Esophagus muscularis mucosa (tissue), 4 donors: ENCODE measurements around the gene MYH14. TPM values are rescaled to one million over a fixed set of nuclear protein-coding genes. Genes with fewer than 3 reads are reported as not detected.
"Not testable (repeated sequence)": the region's sequence is repeated elsewhere in the genome, so short reads cannot be mapped to it uniquely, and the experiment has no call there.

Source experiments
- DNase-seq: peaks from one replicate; pipeline ENCODE4 v3.0.0-alpha.2; 2017; ENCODE audit errors: extremely low spot score
- H3K27ac ChIP-seq, 4 donors: fragments of 200-600 bp; sonication (generic); replicated peaks in 1 of 4; 1 replicate in 3 of 4; 2 replicates in 1 of 4; pipeline ENCODE4 v1.5.1; 2016 to 2019; ENCODE audit warnings: mild to moderate bottlenecking in 1 of 4
- H3K27me3 ChIP-seq, 4 donors: fragments of 200-600 bp; sonication (generic); one replicate each; pipeline versions ENCODE4 v1.5.1 to v1.6.0; 2016 to 2019
- H3K36me3 ChIP-seq, 4 donors: fragments of 200-600 bp; sonication (generic); one replicate each; pipeline ENCODE4 v1.5.1; 2016 to 2019
- H3K4me1 ChIP-seq, 4 donors: fragments of 200-600 bp; sonication (generic); one replicate each; pipeline ENCODE4 v1.5.1; 2016 to 2019
- H3K4me3 ChIP-seq, 4 donors: fragments of 200-600 bp; sonication (generic); 1 replicate in 2 of 4; 2 replicates in 2 of 4; pipeline ENCODE4 v1.5.1; 2016 to 2019; ENCODE audit warnings: mild to moderate bottlenecking in 4 of 4, moderate library complexity in 1 of 4
- H3K9me3 ChIP-seq, 4 donors: fragments of 200-600 bp; sonication (generic); 1 replicate in 3 of 4; 2 replicates in 1 of 4; pipeline ENCODE4 v1.5.1; 2016 to 2019
- EP300 ChIP-seq: sonication (generic); formaldehyde crosslinking; IDR thresholded peaks from one replicate; pipeline ENCODE4 v1.6.1; 2017; ENCODE audit warnings: antibody characterized with exemption
- POLR2A ChIP-seq: fragments of 450-650 bp; IDR thresholded peaks from one replicate; pipeline ENCODE4 v1.6.1; 2017; ENCODE audit warnings: antibody characterized with exemption, moderate library complexity, mild to moderate bottlenecking, low read depth
- POLR2AphosphoS5 ChIP-seq, 2 donors: sonication (generic); formaldehyde crosslinking; IDR thresholded peaks; one replicate each; pipeline ENCODE4 v1.6.1; 2017; ENCODE audit warnings: antibody characterized with exemption in 2 of 2
- WGBS: methylation state at CpG from one replicate; pipeline ENCODE4 v1.1.5; 2018; 5-methylcytosine and 5-hydroxymethylcytosine counted together
- intact Hi-C: fragments of 100-400 bp; cut with DNase I; formaldehyde crosslinking; loops from one replicate; pipeline ENCODE4 v1.15.1; 2023
- total RNA-seq, 4 donors: library from RNA; depleted of rRNA; stranded (reverse); fragments of >200 nt; gene quantifications; one replicate each; pipeline versions ENCODE4 v1.1.0 to v1.2.1, GENCODE V29; 2016
- TF ChIP-seq, protein P1 (sequence below), 3 experiments: fragments of 200-600 bp in 2 of 3; fragments of 450-650 bp in 1 of 3; sonication (generic) in 2 of 3; IDR thresholded peaks; one replicate each; pipeline ENCODE4 v1.5.1; 2017 to 2019; ENCODE audit warnings: antibody characterized with exemption in 3 of 3, mild to moderate bottlenecking in 2 of 3, moderate library complexity in 1 of 3

MYH14 gene
- total RNA-seq, 4 donors from 2014 or later = 2.5 to 10.1 (median 5.3) TPM

DNA sequence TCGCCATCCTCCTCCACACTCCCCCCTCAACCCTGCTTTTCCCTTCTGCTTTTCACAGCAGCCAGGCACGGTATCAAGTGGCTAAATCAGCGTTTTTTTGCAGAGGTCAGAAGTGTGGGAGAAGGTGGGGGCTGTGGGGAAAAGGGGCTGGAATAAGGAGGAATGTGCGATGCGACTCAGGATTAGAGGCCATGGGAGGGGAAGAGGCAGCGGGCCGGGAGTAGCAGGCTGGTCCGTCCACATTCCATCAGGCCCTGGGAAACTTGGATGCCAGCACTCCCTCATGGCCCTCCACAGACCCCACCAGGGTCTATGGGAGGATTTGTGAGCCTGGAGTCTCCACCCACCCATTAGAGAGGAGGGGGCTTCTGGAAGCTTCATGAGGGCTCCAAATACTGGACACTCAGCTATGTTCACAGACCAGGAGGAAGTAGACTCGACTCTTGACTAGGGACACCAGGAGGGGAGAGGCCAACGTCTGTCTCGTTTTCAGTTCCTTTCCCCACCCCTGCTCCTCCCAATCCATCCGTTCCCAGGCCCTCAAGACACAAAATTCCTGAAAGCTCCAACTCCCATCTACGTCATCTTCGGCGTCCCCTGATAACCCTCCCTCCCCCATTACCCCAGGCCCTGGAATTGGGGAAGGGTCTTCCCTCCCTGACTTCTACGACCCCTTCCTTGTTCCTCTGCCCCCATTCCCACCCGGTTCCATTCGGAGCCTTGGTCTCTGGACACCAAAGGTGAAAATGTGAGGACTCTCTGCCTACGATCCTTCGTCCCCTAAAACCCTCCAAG lies 129.0 kb downstream of the MYH14 start:
- no peaks in the 10 kb centered on the region for H3K9me3 ChIP-seq
- H3K27me3 ChIP-seq = peaks cover 0 to 77% (median 36%) of the 10 kb centered on the region in 4 donors
- peak overlapping the region; percentile 58 to 79 (median 72) for H3K27ac ChIP-seq
- 23% methylated on average over 20 of the region's 20 CpGs for WGBS
- peak overlapping the region; percentile 50 to 66 (median 53) for H3K4me3 ChIP-seq
- intact Hi-C loops = no loop called here
- H3K36me3 ChIP-seq = no peaks in the 10 kb centered on the region
- H3K4me1 ChIP-seq = peaks cover 23 to 65% (median 57%) of the 10 kb centered on the region in 4 donors
- DNase-seq = no peak
- TF ChIP-seq, protein P1, sequence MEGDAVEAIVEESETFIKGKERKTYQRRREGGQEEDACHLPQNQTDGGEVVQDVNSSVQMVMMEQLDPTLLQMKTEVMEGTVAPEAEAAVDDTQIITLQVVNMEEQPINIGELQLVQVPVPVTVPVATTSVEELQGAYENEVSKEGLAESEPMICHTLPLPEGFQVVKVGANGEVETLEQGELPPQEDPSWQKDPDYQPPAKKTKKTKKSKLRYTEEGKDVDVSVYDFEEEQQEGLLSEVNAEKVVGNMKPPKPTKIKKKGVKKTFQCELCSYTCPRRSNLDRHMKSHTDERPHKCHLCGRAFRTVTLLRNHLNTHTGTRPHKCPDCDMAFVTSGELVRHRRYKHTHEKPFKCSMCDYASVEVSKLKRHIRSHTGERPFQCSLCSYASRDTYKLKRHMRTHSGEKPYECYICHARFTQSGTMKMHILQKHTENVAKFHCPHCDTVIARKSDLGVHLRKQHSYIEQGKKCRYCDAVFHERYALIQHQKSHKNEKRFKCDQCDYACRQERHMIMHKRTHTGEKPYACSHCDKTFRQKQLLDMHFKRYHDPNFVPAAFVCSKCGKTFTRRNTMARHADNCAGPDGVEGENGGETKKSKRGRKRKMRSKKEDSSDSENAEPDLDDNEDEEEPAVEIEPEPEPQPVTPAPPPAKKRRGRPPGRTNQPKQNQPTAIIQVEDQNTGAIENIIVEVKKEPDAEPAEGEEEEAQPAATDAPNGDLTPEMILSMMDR (IDR thresholded peaks at IDR 0.05) = no peak
- TF ChIP-seq POLR2A = no peak
- no peak for TF ChIP-seq POLR2AphosphoS5 (IDR thresholded peaks at IDR 0.05)

DNA sequence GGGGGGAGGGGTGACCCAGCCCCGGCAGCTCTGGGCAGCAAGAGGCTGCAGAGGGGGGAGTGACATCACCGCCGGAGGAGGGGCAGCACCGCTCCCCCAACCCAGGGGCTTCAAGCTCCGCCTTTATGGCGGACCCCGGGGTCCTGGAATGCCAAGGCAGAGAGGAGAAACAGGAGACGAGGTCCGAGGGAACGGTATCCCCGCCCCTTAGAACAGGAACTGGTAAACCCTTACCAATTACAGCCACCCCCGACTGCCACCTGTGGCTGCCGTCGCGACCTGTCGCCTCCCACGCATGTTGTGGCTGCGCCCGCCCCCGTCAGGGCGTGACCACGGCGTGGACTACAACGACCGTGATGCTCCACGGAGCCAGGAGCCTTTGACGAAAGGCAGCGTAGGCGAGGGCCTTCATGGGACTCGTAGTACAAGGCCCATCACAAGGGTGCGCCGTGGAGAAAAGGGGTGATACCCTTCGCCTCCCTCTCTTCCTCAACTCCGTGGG lies 129.9 kb downstream of the MYH14 start:
- Histone ChIP-seq H3K36me3 (no peaks in the 10 kb centered on the region), H3K27me3 (peaks cover 0 to 69% (median 30%) of the 10 kb centered on the region in 4 donors), H3K4me1 (peaks cover 23 to 58% (median 54%) of the 10 kb centered on the region in 4 donors), H3K9me3 (no peaks in the 10 kb centered on the region), H3K27ac (peak overlapping the region; percentile 58 to 79 (median 72)), H3K4me3 (peak overlapping the region; percentile 50 to 66 (median 53))
- intact Hi-C loops = no loop called here
- WGBS = 0% methylated on average over 11 of the region's 34 CpGs
- TF ChIP-seq, protein P1 (IDR thresholded peaks at IDR 0.05) = no peak
- TF ChIP-seq POLR2A (no peak), EP300 (no peak), POLR2AphosphoS5 (IDR thresholded peaks at IDR 0.05) (no peak)
- DNase-seq = peak; percentile 94

DNA sequence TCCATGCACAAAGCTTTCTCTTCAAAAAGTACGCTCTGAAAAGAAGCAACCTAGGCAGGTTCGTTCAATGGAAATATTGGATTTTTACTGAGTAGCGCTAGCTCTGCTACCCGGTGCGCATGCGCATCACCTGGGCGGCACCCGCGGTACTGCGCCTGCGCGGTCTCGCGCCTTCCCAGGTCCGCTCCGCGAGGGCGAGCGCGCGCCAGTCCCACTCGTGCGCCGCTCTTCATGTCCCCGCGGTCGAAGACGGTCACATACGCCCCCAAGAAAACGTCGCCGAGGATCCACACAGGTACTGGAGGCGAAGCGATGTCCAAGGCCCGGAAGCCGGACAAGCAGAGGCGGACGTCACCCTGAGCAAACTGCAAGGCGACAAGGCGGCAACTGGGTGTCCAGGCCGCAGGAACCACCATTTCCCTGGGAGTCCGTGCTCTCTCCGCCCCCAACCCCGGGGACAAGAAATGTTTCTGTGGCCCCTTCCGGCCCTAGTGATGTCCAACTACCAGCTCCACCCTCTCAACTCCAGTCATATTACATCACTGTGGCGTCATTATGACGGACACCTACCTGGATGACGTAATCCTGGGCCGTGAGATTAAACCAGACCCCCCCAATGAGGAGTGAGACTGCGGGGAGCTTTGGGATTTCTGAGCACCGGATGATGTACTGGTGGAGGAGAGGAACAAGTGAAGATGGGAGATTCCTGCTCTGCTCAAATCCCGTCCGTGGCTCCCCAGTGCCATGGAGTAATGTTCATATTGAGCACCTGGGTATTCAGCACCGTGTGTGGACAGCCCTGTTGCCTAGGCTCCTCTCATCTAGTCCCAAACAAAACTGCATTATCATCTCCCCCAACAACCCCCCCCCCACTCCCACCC lies 130.6 kb downstream of the MYH14 start:
- Histone ChIP-seq H3K4me3 (peak overlapping the region; percentile 50 to 66 (median 53)), H3K27me3 (peaks cover 0 to 64% (median 28%) of the 10 kb centered on the region in 4 donors), H3K27ac (peak overlapping the region; percentile 58 to 79 (median 72)), H3K36me3 (no peaks in the 10 kb centered on the region), H3K4me1 (peaks cover 23 to 54% (median 50%) of the 10 kb centered on the region in 4 donors), H3K9me3 (no peaks in the 10 kb centered on the region)
- no peak for TF ChIP-seq EP300
- TF ChIP-seq POLR2AphosphoS5 (IDR thresholded peaks at IDR 0.05) = peak; percentile 70 to 94
- WGBS = 14% methylated on average over 28 of the region's 54 CpGs
- intact Hi-C loops = no loop called here
- DNase-seq = no peak

DNA sequence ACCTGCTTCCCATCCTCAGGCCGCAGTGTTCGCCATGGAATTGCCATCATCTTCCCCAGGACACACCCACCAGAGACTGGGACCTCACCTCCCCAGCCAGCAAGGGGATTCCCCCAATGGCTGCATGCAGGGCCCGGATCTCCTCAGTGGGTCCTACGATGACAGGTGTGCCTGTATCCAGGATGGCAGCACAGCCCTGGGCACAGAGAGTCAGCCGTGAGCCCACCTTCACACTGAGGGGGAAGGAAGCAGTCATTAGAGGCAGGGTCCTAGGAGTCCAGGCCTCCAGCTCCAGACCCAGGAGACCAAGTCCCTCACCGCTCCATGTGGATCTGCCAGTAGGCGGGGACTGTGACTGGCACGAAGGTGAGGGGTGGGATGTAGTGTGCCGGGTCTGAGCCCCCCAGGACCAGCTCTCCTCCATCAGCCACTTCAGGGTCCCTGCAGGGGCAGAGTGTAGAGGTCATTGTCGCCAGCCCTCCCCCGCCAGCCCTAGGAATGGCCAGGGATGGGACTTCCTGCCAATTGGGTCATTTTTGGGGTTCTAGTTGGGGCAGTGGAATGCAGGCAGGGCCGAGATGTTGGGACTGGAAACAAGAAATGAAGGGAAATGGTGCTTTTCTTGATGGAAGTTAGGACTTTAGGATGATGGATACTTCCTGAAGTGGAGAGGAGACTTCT lies 131.5 kb downstream of the MYH14 start:
- no peaks in the 10 kb centered on the region for H3K36me3 ChIP-seq
- 92% methylated on average over 11 of the region's 12 CpGs for WGBS
- no peak for TF ChIP-seq POLR2A
- TF ChIP-seq POLR2AphosphoS5 (IDR thresholded peaks at IDR 0.05) = no peak
- peaks cover 19 to 46% (median 41%) of the 10 kb centered on the region in 4 donors for H3K4me1 ChIP-seq
- H3K4me3 ChIP-seq = no peak overlapping the region
- intact Hi-C loops = no loop called here
- no peak overlapping the region for H3K27ac ChIP-seq
- H3K9me3 ChIP-seq = no peaks in the 10 kb centered on the region
- DNase-seq = no peak
- peaks cover 0 to 55% (median 24%) of the 10 kb centered on the region in 4 donors for H3K27me3 ChIP-seq

DNA sequence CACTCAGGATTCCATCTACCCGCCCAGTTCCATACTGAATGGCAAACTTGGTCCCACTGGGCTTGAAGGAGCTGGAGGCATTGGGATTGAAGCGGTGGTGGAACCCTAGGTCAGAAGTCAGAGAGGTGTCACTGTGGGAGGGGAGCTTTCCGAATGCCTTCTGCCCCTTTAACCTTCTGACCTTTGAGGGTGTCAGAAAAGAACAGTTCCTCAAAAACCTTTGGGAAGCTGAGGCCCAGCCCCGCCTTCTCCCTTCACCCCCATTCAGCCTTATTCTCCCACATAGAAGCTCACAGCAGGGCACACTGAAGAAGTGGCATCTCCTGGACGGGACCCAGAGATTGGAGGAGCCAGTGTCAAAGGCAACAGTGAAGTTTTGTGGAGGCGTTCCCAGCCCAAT lies 133.6 kb downstream of the MYH14 start:
- WGBS = 80% methylated on average over 5 of the region's 6 CpGs
- H3K27ac ChIP-seq, H3K36me3 ChIP-seq, H3K9me3 ChIP-seq, DNase-seq, intact Hi-C loops, H3K4me3 ChIP-seq: not testable (repeated sequence)
- H3K4me1 ChIP-seq = peaks cover 16 to 25% (median 20%) of the 10 kb centered on the region in 4 donors
- peaks cover 0 to 34% (median 13%) of the 10 kb centered on the region in 4 donors for H3K27me3 ChIP-seq
